Activated T-cell treated with anti-CD3 and anti-CD28 coated beads for 4 hours (primary cell): ENCODE data around the gene WIPI1.
A peak's percentile ranks its signal among the peaks of the same experiment; 100 is the strongest.
"Not testable (repeated sequence)": the region's sequence is repeated elsewhere in the genome, so short reads cannot be mapped to it uniquely, and the experiment has no call there.

Experiments used
- DNase-seq: peaks from one replicate; pipeline ENCODE4 v3.0.0-alpha.2; 2020

Gene WIPI1

DNA sequence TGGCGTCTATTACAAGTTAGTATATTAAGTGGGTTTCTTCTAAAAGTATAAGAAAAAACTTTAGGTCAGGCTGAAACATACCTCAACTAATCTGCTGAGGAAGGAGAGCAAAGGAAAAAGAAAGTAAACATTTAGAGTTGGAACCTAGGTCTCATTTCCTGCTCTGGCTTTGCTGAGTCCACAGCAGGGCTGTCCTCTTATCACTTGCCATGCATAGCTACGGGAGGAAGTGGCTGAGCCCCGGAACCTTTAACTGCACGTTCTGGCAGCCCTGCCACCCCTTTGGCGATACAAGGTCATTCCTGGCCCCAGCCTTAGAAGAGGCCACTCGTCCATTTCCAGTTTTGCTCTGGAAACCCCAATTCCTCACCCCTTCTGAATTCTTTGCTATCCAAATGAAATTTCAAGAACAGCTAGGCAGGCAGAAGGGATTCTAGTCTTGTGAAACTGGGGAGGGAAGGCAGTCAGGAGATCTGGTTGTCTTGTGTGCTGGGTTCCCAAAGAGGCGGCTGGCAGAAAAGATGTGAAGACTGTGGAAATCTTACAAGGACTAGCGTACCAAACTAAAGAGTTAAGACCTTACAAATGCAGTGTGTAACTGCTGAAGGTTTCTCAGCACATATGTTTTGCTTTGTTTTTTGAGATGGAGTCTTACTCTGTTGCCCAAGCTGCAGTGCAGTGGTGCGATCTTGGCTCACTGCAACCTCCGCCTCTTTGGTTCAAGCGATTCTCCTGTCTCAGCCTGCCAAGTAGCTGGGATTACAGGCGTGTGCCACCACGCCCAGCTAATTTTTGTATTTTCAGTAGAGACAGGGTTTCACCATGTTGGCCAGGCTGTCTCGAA is 19.1 kb downstream of the WIPI1 start:
- DNase-seq, result no peak

DNA sequence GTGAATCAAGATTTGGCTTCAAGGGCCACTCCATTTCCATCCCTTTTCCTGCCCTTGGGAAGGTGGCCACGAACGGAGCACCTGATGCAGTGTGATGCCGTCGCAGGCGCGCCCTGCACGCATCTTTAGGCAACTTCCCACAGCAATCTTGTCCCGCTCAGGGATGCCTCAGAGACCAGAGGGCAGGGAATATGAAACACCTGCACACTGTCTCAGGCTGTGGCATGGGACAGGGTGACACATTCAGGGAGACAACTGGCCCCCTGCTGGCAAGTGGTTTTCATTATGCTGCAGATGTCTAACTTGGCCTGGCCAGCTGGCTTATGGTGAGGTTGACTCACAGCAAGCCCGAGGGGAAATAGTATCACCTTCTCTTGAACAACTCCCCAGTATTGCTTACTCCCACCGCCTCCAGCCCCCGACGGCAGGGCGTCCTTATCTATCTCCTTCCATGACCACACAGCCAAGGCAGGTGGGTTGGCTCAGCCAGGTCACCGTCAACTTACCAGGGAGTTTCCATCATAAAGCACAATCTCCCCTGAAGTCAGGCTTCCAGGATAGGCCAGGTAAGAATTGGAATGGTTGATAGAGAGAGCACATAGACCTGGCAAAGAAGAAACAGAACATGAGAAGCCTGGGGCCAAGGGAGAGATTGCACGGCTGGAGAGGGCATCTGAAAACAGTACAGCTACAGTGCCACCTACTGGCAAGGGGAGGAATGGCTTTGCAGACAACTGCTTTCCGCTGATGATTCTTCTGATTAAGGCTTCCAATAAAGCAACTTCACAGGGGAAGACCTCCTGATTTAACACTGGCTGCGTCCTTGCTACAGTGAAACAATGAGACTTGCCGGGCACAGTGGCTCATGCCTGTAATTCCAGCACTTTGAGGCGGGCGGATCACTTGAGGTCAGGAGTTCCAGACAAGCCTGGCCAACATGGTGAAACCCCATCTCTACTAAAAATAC is 21.1 kb downstream of the WIPI1 start:
- peak; percentile 85 for DNase-seq

DNA sequence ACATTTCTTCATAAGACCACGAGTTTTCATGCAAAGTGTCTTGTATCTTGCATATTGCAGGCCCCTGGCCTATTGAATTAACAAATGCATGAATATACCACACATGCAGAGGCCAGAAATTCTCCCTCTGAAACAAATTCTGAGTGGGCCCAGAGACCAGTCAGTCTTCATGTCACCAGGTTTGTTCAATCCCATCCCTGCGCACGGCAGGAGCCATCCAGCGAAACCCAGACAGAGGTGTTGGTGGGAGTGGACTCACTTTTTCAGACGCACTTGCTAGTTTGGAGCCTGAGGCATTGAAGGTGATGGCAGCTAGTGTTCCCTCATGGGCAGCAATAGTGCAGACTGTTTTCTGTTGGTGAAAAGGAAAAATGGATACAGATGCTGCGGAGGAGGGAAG is 21.9 kb downstream of the WIPI1 start:
- DNase-seq, result no peak

DNA sequence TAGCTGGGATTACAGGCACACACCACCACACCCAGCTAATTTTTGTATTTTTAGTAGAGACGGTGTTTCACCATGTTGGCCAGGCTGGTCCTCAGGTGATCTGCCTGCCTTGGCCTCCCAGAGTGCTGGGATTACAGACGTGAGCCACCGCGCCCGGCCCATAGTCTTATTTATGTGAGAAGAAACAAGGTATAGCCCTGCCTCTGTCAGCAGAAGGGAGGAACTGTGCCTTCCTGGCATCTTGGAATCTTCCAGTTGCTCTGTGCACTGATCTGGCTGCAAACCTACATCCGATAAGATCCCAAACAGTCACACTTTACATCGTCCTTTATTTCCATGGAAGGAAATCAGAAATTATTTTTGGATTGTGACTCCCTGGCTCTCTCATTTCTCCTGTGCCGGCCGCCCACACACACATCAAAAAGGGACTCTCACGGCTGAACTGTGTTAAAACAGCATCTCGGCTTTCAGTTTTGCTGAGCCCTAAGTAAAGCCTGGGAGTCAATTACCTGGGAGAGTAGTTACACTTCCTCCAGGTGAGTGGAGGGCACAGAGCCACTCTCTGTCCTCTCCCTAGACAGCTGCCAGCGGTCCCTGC is 23.3 kb downstream of the WIPI1 start:
- DNase-seq, result no peak

DNA sequence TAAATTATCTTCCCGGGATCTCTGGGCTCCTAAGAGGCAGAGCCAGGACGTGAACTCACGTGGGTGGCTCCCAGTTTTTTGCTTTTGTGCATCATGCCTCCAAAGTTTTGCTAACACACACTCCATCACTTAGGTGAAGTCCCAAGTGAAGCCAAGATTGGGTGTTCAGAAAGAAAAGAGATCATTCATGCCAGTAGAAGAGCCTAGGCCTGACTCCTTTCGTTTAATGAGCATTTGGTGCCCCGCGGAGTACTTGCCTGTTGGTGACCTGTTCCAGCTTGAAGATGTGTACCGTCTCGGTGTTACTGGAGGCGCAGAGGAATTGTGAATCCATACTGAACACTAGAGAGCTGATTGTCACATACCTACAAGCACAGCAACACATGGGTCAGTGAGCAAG is 24.1 kb downstream of the WIPI1 start:
- DNase-seq, result no peak

DNA sequence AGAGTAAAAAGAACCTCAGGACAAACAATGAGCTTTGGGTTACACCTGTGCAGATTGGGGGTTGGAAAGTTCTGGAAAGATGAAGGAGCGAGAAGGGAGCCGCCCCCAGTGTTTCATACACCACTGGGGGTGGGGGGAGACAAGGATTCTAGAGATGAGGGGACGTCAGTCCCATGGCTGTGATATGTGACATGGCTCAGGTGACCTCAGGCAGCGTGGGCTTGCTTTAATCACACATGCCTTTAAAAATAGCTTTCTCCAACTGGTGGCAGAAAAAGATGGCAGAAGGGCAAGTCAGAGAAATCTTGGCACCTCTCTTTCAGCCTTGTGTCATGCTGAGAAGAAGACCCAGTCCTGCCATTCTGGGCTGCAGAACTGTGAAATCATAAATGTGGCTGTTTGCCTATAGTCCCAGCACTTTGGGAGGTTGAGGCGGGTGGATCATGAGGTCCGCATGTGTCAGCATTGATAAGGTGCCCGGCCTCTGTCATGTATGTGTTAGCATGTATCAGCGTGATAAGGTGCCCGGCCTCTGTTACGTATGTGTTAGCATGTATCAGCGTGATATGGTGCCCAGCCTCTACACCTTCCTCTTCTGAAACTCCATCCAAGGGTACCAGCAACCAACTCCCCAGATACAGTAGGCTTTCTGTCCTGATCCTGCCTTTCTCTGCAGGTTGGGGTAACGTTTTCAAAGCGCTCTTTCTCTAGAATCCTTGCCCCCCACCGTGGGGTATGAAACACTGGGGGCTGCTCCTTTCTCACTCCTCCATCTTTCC is 25.0 kb downstream of the WIPI1 start:
- no peak for DNase-seq

DNA sequence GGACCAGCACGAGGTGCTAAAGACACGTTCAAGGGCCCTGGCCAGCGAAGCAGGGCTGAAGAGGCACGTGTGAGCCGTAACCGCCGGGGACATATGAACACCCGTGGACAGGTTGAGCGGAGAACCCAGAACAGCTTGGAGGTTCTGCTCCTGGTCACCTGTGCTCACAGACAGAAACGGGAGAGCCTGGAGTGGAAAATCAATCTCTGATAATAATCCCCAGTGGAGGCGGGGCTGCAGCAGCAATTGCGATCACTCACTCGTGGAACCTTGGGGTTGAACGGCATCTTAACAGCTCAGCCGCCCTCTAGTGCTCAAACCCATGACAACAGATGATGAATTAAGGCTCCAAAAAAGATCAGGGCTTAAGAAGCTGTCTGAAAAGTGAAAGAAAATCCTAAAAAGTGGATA is 25.6 kb downstream of the WIPI1 start:
- peak; percentile 37 for DNase-seq

DNA sequence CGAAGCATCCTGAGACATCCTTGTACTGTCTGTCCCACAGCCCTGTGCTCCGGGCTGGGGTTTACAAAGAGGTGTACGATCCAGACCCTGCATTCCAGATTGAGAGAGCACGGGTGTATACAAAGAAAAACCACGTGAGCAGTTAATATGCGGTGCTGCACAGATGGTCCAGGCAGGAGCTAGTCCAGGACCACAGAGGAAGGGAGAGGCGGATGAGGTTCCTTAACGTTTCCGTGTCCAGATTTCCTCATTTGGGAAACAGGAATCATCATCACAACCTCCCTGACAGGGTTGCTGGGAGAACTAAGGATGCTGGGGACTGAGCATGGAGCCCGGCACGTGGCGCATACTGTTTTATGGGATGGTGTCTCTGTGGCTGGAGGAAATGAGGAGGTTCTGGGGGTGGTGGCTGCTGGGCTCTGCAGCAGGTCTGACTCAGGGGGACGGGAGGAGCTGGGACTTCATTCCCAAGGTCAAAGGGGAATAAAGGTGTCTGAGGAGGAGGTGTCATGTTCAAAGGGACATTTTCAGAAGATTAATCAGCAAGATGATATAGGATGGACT is 26.2 kb downstream of the WIPI1 start:
- DNase-seq, result no peak

DNA sequence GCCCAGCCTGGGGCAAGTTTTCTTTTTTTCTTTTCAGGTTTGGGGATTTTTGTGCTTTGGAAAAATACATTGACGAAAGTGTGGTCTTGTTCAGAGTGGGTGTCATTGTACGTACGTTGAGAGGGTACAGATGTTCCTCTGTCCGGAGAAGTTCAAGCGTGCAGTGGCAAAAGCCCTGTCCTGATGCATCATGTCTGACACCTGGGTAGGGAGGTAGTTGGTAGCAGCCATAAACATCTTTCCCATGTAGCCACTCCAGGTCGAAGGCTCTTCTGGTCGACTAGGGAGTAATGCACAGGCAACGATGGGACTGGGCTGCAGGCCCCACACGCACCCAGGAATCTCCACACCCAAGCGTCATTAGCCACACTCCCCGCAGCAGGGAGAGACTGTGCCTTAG is 27.4 kb downstream of the WIPI1 start:
- no peak for DNase-seq

DNA sequence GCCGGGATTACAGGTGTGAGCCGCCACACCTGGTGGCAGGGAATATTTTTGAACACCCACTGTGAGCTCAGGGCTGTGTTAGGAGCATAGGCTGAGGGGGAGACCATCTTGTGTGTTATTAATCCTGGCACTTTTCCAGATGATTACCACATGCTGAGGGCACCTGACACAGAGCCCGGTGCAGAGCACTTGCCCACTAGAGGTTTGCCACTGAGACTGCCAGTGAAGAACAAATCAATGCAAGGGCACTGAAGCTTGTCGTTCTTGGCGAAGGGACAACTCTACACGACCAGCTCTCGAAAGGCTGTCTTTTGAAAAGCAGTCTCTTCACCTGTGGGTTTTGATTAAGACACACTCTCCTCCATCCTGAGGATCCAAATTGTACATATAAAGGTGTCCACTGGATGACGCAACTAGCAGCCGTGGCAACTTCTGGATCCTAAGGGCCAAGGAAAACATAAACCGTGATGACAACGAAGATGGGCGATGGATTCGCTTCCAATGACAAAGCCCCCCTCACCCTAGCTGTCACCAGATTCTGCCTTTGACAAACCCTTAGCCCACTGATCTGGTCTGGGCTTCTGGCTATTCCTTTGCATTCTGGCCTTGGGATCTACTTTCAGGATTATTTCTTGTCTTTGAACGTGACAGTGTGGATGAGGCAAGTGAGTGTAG is 28.7 kb downstream of the WIPI1 start:
- DNase-seq, result no peak

DNA sequence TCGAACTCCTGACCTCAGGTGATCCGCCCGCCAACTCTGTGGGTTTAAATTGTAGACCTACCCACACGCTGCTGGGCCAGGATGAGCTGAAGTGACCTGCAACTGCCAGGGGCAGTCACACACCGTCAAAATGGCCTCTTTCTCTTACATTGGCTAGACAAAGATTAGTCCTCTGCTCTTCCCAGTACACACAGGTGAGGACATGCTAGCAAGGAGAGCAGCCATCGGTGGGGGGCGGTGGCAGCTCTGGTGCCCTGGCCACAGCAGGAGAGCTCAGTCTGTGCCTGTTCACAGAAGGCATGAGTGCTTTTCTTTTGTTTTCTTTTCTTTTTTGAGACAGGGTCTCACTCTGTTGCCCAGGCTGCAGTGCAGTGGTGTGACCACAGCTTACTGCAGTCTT is 29.7 kb downstream of the WIPI1 start:
- DNase-seq, result no peak

DNA sequence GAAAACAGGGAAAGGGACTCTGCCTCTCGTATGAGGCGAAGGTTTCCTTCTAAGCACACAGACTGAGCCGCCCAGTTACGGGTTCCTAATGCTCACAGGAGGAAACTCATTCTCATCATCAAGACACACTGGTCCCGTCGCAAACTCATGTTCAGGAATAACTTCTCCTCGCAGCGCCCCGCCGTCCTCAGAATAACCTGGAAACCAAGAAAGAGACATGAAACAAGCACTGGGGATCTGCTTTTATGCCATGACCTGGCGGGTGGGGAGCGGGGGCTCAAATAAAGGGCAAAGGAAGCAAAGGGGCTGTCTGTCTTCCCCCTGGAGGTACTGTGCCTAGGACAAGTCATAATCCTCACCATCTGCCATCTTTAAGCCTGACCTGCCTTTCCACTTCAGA is 31.3 kb downstream of the WIPI1 start:
- DNase-seq, result no peak

DNA sequence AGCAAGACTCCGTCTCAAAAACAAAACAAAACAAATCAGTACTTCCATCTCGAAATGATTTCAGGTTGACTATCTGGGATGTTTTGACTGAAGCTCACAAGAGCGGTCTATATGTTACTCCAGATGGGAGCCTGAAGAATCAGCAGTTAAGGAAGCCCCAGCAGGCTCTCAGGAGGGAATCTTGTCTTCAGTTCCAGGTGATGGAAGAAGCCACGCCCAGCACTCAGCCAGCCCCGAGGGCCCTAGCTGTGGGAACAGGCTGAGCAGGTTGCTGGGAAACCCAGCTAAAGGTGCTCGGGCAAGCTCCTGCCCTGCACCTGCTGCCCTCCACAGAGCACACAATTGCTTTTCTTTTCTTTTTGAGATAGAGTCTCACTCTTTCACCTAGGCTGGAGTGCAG is 32.4 kb downstream of the WIPI1 start:
- DNase-seq, result no peak

DNA sequence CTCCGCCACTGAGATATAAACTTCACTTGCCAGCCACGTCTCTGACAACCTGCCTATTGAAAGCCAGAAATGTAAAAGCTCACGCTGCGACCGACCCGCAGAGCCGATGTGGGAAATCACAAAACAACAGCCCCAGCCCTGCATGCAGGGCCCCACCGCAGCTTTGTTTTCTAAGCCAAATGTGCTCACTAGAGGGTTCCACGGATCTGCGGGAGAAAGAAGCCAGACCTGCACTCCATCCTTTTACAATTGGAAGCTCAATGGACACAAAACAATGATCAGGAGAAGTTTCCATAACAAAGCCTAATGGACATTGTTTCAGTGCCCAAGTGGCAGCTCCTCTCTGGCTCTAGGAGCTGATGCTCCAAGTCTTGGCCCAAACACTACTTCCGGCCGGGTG is 33.1 kb downstream of the WIPI1 start:
- no peak for DNase-seq

DNA sequence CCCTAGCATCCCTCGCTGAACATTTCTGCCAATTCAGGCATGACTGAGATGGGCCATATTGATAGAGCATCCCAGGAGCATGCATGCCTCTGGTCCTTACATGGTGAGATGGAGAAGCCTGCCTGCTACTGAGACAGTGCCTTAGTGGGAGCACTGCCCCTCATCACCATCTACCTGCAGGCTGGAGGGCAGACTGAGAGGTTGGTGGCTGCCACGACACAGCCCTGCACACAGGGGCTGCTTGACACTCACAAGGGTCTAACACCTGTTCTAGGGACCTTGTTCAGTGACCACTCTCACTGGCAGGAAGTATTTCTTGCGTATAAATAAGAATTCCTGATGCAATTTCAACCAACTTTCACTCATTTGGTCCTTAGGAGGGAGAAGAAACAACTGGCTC is 34.0 kb downstream of the WIPI1 start:
- DNase-seq, result no peak

DNA sequence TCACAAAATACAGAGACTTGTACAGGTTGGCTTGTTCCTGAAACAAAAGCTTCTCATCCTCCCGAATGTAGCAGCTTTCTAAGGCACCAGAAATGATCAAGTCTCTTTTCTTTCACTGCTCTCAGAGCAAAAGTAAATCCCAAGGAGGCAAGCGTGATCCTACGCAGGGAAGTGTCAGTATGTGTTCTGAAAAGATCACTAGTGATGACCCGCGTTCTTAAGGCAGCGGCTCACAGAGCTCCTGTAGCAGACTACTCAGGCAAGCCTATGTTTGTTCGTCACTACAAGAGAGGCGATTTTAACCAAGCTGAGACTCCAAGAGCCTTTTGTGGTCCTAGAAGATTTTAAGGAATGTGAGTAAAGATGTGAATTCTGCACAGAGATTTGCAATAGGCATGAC is 34.5 kb downstream of the WIPI1 start:
- DNase-seq, result no peak

DNA sequence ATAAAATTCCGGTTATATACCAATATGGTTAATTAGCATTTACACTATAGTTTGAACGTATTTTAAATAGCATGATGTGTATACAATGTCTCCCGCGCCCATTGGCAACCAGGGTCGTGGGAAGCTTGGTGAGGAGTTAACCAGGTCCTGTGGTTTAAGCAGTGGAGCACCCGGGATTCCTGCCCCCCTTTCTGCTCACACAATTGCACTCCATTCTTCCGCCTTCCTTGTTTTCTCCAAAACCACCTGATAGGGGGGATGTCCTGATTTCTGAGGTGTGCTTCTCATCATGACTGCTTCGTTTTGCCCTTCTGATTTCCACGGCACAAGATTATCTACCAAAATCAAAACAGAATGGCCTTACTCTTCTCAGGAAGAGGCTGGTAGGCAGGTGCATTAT is 35.8 kb downstream of the WIPI1 start:
- DNase-seq, result no peak

DNA sequence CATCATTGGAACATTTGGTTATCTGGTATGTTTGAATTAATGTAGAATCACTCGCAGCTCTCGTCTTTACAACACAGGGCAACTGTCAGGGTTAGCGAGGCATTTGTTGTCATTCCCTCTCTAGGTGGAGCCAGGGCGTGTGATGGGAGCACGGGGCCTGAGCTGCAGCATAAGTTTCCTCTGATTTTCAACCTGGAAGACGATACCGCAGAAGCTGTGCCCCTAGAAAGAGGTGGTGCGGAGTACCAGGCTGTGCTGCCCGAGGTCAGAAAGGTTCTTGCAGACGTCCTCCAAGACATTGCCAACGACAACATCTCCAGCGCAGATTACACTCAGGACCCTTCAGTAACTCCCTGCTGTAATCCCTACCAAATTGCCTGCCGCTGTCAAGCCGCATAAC is 37.2 kb downstream of the WIPI1 start:
- DNase-seq, result no peak

DNA sequence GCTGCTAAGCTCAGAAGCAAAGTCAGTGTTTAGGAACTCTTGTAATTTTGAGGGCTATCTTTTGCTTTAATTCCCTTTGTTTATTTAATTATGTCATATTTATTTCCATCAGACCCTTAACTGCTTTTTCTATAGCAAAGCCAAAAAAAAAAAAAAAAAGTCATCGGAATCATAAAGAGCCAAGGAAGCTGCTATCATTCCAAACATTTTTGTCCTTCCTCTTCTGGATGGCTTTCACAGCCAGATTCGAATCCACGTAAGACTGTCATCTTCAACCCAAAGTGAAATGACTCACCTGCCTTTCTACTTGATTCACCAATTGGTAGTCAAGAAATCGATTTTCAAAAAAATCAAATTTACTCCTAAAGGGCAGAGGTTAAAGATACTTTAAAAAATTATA is 38.4 kb downstream of the WIPI1 start:
- DNase-seq, result no peak

DNA sequence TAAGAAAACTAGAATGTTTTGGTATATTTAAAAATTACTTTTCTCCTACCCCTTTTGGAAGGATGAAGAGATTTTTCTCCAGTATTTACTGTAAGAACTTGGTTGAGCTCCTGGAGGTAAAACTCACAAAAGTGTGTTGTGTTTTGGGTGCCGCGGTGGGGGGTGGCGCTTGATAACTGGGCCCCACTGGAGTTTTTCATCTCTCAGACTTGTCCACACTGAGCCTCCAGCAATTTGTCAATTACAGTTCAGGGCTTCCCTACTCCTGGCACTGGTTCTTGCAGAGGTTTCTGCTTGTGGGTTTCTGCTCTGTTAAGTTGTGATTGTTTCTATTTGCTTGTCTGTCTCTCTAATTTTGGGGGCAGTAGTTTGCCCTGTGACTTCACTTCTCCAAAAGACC is 40.0 kb downstream of the WIPI1 start:
- no peak for DNase-seq

DNA sequence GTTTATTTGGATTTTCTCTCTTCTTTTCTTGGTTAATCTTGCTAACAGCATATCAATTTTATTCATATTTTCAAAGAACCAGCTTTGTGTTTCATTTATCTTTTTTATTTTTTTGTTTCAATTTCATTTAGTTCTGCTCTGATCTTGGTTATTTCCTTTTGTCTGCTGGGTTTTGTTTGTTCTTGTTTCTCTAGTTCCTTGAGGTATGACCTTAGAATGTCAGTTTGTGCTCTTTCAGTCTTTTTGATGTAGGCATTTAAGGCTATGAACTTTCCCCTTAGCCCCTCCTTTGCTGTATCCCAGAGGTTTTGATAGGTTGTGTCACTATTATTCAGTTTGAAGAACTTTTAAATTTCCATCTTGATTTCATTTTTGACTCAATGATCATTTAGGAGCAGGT is 42.4 kb downstream of the WIPI1 start:
- not testable (repeated sequence) for DNase-seq
